Mesenteric fat pad (tissue), 1 donor: ENCODE measurements around the gene DNAJC15. TPM values are rescaled to one million over a fixed set of nuclear protein-coding genes. Genes with fewer than 3 reads are reported as not detected.
"Not testable (repeated sequence)": the region's sequence is repeated elsewhere in the genome, so short reads cannot be mapped to it uniquely, and the experiment has no call there.

Source experiments
- DNase-seq: peaks from one replicate; pipeline ENCODE4 v3.0.0-alpha.2; 2020; ENCODE audit warnings: low spot score
- long read RNA-seq: library from polyadenylated mRNA; unstranded; transcript quantifications from one replicate; pipeline ENCODE4 v2.0.0, GENCODE V29; 2020
- total RNA-seq: library from RNA; stranded (reverse); fragmentation: NEBNext Ultra II Directional; extraction: Animal tissue kit (Norgen Biotek cat#: 25700); gene quantifications from one replicate; pipeline ENCODE4 v1.2.1, GENCODE V29; 2021
- donor health status: DM: yes; HTN: yes; CAD: no.

DNAJC15 gene
- 19.5 TPM for total RNA-seq
- long read RNA-seq, full-length matches to known transcripts, result 36 of 39 reads
- long read RNA-seq, partial matches to known transcripts, result 2 of 39 reads
- long read RNA-seq, other reads (novel, unspliced or antisense), result 1 of 39 reads

DNA sequence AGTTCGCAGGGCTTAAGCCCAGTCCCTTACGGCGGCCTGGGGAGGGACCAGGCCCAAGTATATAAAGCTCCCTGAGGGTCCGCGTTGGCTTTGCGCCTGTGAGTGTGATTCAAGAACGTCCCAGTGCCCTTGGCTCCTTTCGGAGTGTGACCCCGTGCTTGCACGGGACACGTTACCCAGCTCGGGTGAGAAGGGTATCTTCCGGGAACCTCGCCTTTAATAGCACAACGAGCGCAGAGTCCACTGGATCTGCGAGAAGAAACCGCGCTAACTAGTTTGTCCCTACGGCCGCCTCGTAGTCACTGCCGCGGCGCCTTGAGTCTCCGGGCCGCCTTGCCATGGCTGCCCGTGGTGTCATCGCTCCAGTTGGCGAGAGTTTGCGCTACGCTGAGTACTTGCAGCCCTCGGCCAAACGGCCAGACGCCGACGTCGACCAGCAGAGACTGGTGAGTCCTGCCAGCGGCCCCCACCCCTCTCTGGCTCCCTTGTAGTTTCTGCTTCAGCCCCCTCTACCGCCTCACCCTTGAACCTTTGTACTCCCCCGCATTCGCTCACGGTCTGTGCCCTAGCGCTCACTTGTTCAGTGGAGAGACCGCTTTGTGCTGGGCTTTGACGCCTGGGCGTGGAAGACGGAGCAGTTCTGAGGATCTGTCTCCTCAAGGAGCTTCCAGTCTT lies at the start of gene DNAJC15:
Gene DNAJC15 (plus strand): TSS at position 298 of the 675 bp plus-strand sequence. CDS start 41 bp downstream, at position 339.
- DNase-seq, result peak; percentile 93

DNA sequence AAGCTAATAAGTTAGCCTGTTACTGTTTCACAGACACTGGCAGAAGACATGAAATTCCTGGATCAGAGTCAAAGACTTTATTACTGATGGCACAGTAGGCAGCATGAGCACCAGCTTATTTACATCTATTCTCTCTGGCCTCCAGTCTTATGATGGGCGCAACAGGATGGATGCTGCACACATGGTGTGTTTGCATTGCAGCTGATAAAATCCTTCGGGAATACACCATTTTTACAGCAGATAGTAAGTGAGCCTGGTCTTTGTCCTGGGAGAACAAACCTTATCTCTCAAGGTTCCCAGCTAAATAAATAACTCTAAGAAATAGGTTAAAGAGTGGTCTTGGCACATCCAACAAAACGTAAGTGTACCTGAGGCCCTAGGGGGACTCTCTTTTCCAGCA lies 47.3 kb upstream of the DNAJC15 start:
- DNase-seq, result no peak

DNA sequence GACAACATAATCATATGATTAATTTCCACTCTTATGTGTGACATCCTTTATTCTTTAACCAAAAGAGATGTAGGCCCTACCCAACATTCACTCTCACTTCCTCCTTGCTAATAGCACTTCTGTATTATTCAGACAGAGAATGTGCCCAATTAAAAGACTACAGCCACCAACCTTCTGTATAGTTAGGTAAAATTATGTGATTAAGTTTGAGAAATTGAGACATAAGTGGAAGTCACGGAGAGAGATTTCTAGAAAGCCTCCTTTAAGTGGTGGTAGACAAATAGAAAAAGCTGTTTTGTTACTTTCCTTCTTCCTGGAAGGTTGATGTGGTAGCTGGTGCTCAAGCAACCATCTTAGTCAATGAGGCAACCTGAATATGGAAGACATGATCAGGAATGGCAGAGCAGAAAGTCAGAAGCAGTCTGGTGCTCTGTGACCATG lies 46.1 kb upstream of the DNAJC15 start:
- DNase-seq, result no peak

DNA sequence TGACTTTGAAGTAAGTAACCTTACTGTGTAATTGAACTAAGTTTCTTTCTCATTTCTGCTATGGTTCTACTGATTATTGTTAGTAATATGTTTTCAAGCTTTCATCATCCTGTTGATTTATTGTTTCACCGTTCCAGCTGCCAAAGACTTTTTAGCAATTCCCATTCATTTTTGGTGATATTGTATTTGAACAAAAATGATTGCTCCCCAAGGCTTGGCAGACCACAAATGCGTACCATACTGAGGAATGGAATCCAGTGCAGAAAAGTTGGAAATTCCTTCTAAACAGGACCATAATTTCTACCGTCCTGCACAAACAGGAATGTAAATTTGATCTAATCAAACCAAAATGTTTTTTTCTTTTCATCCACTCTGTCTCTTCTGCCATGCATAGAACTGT lies 42.1 kb upstream of the DNAJC15 start:
- no peak for DNase-seq

DNA sequence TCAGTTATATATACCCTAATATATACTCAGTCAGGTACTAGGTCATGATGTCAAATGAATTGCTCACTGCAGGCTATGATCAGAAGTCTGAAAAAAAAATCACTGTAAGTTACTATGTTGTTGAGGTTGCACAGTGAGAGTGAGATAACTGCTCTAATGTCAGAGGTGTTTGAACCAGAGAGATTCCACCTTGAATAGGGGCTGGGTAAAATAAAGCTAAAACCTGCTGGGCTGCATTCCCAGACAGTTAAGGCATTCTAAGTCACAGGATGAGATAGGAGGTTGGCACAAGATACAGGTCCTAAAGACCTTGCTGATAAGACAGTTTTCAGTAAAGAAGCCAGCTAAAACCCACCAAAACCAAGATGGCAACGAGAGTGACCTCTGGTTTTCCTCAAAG lies 41.5 kb upstream of the DNAJC15 start:
- DNase-seq, result no peak

DNA sequence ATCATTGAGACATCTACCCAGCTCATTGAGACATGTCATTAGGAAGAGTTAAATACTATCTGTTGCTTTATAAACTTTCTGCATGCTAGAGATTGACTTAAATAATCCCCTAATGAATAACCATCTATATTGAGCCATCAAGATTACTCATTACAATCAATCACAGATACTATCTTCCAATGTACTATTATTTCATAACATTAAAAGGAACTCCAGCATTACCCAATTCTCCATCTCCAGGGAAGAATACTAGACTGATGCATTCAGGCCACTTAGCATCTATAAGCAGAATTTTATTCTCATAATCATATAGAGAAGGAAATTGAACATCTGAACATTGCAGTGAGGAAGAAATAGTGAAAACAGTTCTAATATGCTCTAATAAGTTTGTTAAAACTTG lies 39.4 kb upstream of the DNAJC15 start:
- DNase-seq, result no peak

DNA sequence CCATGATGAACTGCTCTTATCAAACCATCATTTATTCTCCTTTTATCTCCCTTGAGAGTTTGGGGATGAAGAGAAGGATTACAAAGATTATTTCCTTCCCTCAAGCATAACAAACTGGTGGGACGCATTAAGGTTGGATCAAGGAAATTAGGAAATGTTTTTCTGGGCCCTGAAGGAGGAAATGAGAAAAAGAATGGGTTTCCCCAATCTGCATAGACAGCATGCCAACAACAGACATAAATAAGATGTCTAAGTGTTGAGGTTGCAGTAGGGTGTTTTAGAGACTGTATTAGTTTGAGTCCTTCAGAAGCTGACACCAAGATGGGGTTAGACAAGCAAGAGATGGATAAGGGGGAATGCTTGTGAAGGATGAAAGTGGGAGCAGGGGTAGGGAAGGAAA lies 38.7 kb upstream of the DNAJC15 start:
- DNase-seq, result no peak

DNA sequence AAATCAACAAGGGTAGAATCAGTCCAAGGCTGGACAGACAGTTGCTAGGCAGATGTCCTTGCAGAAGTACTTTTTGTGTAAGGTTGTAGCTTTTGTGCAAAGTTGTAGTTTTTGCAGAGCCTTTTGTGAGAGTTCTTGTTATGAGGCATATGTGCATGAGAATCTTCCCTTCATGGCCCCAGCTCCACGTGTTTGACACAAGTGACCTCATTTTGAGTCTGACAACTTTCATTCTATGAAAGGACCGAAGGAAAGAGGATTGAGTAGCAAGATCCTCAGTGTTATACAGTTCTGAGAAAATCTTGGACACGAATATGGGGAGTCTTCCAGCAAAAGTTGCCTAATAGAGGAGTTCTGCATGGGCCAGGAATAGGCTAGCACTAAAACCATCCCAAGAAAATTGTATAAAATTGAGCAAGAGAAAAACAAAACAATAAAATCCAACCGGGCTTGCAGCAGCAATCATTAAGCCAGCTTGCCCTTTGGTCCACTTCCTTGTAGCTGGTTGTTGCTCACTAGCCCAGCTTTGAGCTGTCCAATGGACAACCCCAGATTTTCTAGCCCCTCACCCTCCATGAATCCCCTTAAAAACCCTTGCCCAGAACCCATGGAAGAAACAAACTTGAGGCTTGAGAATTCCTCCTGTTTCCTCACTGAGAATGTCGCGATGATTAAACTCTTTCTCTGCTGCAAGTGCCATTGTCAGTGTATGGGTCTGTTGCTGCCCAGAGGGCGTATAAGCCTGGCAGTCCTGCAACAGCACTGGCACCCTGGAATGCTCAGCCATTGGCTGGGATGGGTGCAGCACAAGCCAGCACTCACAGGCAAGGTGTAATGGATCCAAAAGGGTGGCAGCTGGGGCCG lies 37.8 kb upstream of the DNAJC15 start:
- DNase-seq, result no peak

DNA sequence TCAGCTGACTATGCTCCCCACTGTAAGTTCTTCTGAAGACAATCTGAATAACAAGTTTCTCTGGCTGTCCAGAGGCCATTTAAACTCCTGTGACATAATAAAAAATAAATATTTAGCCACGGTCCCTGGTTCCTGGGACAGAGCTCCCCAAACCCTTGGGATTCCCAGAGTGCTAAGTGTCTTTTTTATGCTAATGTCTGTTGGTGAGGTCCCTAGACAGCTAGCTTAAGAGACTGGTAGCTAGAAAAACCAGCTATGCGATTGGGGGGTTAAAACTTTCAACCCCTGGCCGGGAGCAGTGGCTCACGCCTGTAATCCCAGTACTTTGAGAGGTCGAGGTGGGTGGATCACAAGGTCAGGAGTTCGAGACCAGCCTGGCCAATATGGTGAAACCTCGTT lies 37.2 kb upstream of the DNAJC15 start:
- no peak for DNase-seq

DNA sequence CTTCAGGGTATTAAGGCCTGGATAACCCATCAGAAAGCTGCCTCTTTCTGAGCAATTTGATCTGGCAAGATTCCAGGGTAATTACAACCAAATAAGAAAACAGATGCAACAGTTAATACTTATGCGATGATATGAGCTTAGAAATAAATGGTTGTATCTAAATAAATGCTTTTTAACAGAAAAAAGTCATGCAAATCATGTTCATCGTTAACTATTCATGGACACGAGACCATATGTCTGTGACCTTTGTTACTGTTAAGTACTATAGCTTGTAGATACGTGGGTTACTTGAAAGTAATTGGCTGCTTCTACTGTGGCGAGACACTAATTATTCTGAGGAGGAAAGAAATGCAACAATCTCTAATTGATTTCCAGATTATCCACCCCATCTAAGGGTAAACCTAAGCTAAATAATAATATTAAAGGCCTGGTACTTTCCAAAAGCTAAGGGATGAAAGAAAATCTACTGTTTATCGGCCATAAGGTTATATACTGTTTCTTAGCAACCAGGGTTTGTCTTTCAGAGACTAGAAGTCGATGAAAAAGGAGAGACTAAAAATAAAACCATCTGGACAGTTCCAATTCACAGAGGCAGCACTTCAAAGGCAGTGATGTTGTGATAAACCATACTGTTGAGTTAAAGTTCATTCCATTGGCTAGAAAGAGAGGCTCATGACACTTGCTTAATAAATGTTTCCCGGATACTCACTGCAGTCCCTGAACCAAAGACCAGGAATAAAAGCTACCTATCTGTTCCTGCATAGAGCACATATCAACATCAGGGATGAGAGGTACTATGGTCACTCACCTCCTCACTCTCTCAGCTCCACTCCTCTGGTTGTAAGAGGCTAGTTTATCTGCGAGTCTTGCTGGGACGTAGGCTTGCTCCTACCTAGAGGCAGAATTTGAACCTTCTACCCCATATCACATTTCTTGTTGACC lies 32.8 kb upstream of the DNAJC15 start:
- DNase-seq, result no peak

DNA sequence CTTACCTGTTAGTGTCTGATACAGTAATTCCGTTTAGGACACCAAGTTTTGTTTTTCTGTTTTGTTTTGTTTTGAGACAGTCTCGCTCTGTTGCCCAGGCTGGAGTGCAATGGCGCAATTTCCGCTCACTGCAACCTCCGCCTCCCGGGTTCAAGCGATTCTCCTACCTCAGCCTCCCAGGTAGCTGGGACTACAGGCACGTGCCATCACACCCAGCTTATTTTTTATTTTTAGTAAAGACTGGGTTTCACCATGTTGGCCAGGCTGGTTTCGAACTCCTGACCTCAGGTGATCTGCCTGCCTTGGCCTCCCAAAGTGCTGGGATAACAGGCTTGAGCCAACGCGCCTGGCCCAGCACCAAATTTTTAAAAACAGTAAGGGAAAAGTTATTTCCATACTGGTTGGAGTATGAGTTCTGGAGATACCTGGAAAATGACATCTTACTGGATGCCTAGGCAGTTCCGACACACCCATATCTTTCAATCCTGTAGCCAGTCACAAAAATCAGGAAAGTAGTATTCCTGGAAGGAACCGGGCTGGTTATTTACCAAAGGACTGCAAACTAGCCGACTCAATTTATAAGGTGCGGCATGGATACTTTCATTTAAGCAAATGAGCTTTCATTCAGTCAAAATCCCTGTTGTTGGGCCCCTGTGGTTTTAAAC lies 32.0 kb upstream of the DNAJC15 start:
- not testable (repeated sequence) for DNase-seq

DNA sequence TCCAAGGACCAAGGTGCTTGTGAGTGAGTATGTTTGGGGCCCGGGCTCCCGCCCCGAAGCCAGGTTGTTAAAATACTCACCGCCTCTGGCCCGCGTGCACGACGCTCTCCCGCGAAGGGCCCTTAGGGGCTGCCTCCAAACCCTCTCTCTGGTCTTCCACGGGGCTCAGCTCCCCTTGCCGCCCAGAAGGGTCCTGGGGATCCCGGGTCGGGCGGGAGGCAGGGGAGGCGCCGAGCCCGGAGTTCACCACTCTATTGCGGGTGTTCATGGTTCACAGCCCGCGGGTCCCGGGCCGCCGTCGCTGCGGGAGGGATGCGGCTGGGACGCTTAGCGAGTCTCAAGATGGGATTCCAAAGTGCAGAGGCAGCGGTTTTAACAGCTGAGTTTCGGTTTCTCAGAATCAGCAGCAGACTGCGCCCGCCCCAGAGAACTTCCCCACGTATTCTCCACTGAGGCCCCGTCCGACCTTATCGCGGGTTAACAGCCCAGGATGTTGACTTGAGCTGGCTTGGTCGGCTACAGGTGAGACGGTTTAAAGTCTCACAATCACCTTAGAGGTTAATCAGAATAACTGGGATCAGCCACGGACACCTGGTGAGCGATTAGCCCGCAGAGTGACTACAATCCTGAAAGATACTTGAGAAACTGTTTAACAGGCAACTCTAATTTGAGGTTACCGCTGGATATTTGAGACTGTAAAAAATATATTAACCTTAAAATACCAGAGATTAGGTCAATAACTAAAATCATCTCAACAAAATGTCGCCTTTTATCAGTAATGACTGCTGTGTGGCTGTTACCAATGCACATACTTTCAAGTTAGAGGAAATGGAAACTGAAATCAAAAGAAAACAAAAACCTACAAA lies 31.3 kb upstream of the DNAJC15 start, which contains the start of gene EPSTI1:
Gene EPSTI1 (minus strand): TSS at position 344 of the 866 bp plus-strand sequence. CDS start 76 bp downstream, at position 268.
- DNase-seq, result no peak

DNA sequence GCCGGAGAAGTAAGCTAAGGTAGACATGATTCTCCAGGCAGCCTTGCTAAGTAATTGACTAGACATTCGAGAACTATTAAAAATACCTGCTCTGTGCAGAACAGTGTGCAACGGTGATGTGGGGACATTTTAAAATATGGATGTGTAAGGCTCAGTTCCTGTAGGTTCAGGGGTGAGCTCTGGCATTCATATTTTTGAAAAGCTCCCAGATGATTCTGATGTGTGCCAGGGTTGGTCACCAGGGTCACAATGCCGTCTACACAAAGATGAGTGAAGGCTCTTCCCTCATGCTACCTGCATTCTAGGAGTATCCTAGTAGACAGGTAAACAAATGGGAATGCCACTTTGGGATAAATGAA lies 30.6 kb upstream of the DNAJC15 start:
- DNase-seq, result no peak

DNA sequence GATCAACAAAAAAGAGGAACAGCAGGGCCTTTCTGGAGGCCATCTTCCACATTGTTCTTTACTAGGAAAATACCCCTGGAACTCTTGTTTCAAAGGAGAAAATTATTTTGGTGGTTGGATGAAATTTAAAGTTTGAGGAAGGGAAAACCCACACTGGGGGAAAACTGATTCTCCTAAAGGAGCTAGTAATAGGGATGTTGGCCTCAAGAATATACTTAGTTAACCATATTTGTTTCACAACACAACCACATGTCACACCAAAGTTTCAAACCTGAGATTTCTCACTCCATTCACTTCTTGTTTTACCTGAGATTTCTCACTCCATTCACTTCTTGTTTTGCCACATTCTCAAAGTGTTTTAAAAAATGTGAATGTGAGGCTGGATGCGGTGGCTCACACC lies 28.5 kb upstream of the DNAJC15 start:
- no peak for DNase-seq

DNA sequence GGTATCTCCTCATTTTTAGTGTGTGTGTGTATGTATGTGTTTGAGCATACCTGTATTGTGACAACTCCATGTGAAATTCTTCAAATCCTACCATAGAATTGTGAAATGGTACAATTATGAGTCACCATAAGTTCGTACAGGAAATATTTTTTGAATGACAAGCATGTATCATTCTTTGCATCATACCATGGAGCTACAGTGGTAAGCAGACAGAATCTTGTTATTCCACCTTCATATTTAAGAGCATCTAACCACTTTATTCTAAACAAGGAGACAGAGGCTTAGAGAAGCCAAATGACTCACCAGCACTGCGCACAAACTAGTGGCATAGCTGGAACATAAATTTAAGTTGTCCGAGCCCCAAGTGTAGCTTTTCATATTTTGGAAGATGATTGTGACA lies 26.8 kb upstream of the DNAJC15 start:
- DNase-seq, result no peak

DNA sequence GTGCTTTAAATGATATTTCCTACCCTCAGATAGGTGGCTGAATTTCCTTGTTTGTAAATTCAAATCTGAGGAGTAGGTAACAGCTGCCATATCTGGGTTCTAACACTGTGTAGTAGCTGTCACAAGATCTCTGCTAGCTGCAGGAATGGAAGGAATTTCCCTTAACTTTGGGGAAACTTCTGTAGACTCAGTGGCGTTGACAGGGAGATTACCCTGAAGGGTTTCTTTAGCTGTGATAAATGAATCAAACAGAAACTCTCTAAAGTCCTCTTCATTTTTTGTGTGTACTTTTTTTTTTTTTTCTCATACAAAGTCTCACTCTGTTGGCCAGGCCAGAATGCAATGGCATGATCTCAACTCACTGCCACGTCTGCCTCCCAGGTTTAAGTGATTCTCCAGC lies 26.0 kb upstream of the DNAJC15 start:
- no peak for DNase-seq

DNA sequence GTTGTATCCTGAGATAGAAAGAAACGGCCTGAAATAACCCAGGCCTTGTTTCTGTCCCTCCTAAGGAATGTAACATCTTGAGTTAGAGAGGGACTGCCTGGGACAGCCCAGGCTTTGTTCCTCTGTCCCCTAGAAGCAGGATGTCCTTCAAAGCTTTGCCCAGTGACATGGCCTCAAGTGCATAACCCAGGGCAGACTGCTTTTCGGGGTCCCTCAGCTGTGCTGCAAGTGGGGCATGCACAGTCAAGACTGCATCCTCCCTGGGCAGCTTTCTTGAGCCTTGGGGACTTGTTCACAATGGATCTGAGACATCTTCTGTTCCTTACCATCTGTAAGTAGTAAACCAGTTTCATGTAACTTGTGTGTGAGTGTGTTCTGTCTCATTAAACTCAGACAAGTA lies 23.9 kb upstream of the DNAJC15 start:
- DNase-seq, result no peak

DNA sequence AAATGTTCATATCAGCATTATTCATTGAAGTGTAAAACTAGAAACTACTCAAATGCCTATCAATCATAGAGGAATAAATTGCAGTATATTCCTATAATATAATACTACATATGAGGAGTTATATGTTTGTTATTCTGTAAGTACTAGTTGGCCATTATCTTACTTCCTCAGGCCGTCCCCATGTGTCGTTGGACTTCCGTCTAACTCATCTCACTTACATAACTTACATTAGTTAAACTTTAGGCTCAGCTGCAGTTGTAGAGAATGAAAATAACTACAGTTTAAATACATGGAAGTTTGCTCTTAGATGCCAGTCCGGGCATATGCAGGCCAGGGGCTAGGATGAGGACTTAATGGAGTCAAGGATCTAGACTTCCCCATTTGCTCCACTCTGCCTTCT lies 22.7 kb upstream of the DNAJC15 start:
- DNase-seq, result no peak

DNA sequence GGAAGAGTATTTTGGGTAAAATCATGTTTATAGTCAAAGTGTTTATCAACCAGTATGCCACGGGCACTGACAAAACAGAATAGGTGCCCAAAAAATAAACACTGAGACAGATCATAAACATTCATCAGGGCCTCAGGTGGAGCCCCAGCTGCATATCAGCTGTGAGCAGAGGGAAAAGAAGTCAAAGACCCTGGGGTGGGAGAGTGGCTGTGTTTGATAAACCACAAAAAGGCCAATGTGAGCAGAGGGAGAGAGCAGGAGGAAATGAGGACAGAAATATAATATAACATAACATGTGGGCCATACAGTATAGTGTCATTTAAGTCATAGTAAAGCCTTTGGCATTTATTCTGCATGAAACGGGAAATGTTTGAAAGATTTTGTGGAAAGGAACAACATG lies 21.4 kb upstream of the DNAJC15 start:
- no peak for DNase-seq

DNA sequence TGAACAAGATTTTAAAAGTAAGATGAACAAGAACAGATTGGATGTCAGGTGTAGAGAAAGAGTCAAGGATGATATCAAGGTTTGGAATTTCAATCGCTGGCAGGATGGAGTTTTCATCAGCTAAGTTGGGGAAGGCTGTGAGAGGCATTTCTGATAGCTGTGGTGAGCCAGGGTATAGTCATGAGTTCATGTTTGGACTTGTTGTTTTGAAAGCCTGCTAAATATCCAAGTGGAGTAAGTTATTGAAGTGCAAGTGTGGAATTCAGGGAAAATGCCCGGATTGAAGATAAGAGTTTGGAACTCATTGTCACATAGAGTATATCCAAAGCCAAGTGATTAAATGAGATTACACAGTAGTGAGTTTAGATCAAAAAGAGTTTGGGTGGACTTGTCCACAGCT lies 20.4 kb upstream of the DNAJC15 start:
- DNase-seq, result no peak
